Ovary (tissue), 10 donors: ENCODE data around the gene ZNF513. TPM values are rescaled to one million over a fixed set of nuclear protein-coding genes. Genes with fewer than 3 reads are reported as not detected.
A peak's percentile ranks its signal among the peaks of the same experiment; 100 is the strongest.

Source experiments
- DNase-seq, 5 donors: peaks; one replicate each; pipeline ENCODE4 v3.0.0-alpha.2; 2019 to 2020
- H3K27ac ChIP-seq, 2 donors: fragments of 200-600 bp; one replicate each; pipeline versions ENCODE4 v1.5.1 to v1.8.0; 2019 to 2022
- H3K27me3 ChIP-seq: fragments of 200-600 bp; one replicate; pipeline ENCODE4 v1.8.0; 2022
- H3K36me3 ChIP-seq: fragments of 200-600 bp; sonication (generic); one replicate; pipeline ENCODE4 v1.5.1; 2019
- H3K4me1 ChIP-seq: one replicate; pipeline ENCODE4 v1.8.1; 2013; ENCODE audit warnings: mild to moderate bottlenecking, moderate library complexity; ENCODE audit not compliant: insufficient read depth
- H3K4me3 ChIP-seq: fragments of 200-600 bp; sonication (generic); one replicate; pipeline ENCODE4 v1.5.1; 2017
- H3K9me3 ChIP-seq, 2 donors: fragments of 200-600 bp in 1 of 2; sonication (generic) in 1 of 2; one replicate each; pipeline versions ENCODE4 v1.5.1 to v1.8.1; 2013 to 2019; ENCODE audit warnings: mild to moderate bottlenecking in 1 of 2, moderate library complexity in 1 of 2
- EP300 ChIP-seq: sonication (generic); formaldehyde crosslinking; IDR thresholded peaks from one replicate; pipeline ENCODE4 v1.6.1; 2017; ENCODE audit warnings: antibody characterized with exemption
- POLR2A ChIP-seq: fragments of 450-650 bp; IDR thresholded peaks from one replicate; pipeline ENCODE4 v1.6.1; 2017; ENCODE audit warnings: antibody characterized with exemption, mild to moderate bottlenecking, moderate library complexity
- WGBS, 3 donors: extraction: QIAGEN DNeasy Blood & Tissue Kit in 1 of 3; methylation state at CpG; one replicate each; pipeline versions ENCODE4 v1.1.5 to v1.1.7; 2013 to 2017; 5-methylcytosine and 5-hydroxymethylcytosine counted together
- intact Hi-C, 4 donors: fragments of 100-400 bp; cut with DNase I; formaldehyde crosslinking; loops; one replicate each; pipeline versions ENCODE4 v1.11.0 to v1.15.1; 2022 to 2023
- long read RNA-seq, 3 donors: library from polyadenylated mRNA in 2 of 3; unstranded in 2 of 3; transcript quantifications; one replicate each; pipeline ENCODE4 v2.0.0 and lab custom pipeline, GENCODE V29; 2021 to 2026
- polyA plus RNA-seq, 2 donors: library from polyadenylated mRNA; stranded (reverse); fragments of 200-250 nt in 1 of 2; fragments of 350-450 nt in 1 of 2; fragmentation: Illumina TruSeq in 1 of 2; extraction: RNeasy Lipid Tissue Mini Kit (QIAGEN cat#74804) in 1 of 2; gene quantifications; one replicate each; pipeline ENCODE4 v1.2.3, GENCODE V29; 2013 to 2014
- total RNA-seq, 7 donors: library from RNA; depleted of rRNA in 2 of 7; stranded (reverse); fragments of >200 nt in 2 of 7; fragmentation: NEBNext Ultra II Directional in 3 of 7; extraction: Animal tissue kit (Norgen Biotek cat#: 25700) in 3 of 7; gene quantifications; one replicate each; pipeline versions ENCODE4 v1.1.0 to v1.2.4, GENCODE V29; 2016 to 2023
- TF ChIP-seq, protein P1 (sequence below), 3 donors: fragments of 450-650 bp in 2 of 3; fragments of 200-600 bp in 1 of 3; IDR thresholded peaks; one replicate each; pipeline versions ENCODE4 v1.5.1 to v1.8.0; 2016 to 2022; ENCODE audit warnings: antibody characterized with exemption in 3 of 3, mild to moderate bottlenecking in 1 of 3
- donor health status: DM: no; HTN: no; CAD: no; lungs with moderate emphysema.
- donor health status: DM: no; HTN: no; CAD: no.
- donor health status: Bipolar disorder and iron deficiency.
- donor health status: DM: yes; HTN: yes; CAD: no.
- donor health status: DM: no; HTN: no; CAD: no.
- donor health status: DM: yes; HTN: yes; CAD: no.

The ZNF513 gene, protein sequence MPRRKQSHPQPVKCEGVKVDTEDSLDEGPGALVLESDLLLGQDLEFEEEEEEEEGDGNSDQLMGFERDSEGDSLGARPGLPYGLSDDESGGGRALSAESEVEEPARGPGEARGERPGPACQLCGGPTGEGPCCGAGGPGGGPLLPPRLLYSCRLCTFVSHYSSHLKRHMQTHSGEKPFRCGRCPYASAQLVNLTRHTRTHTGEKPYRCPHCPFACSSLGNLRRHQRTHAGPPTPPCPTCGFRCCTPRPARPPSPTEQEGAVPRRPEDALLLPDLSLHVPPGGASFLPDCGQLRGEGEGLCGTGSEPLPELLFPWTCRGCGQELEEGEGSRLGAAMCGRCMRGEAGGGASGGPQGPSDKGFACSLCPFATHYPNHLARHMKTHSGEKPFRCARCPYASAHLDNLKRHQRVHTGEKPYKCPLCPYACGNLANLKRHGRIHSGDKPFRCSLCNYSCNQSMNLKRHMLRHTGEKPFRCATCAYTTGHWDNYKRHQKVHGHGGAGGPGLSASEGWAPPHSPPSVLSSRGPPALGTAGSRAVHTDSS
- total RNA-seq: 10 to 100 TPM in 6 of 7 donors, 1 to 10 TPM in 1; 4.8 to 24.1 (median 13.6) TPM
- 10 to 100 TPM in 1 of 2 donors, 1 to 10 TPM in 1; 3.4 to 11.0 TPM for polyA plus RNA-seq
- long read RNA-seq, donor 1, partial matches to known transcripts: 15 of 22 reads
- long read RNA-seq, donor 1, other reads (novel, unspliced or antisense): 7 of 22 reads
- long read RNA-seq, donor 2, transcript ZNF513-201 (4 exons, 2,139 nt): major isoform, 5 of 5 reads
- long read RNA-seq, donor 2, partial matches to known transcripts: 0 of 5 reads
- long read RNA-seq, donor 2, other reads (novel, unspliced or antisense): 0 of 5 reads
- long read RNA-seq, donor 3, transcript ZNF513-201 (4 exons, 2,139 nt): major isoform, 15 of 47 reads
- long read RNA-seq, donor 3, partial matches to known transcripts: 10 of 47 reads
- long read RNA-seq, donor 3, other reads (novel, unspliced or antisense): 19 of 47 reads

GRCh38 chr2:27380626-27381545, at the start of gene ZNF513:
Gene ZNF513, minus strand, starts transcription at chr2:27380734. Its CDS starts 208 bp downstream, at chr2:27380526.
- H3K27ac ChIP-seq: peak within 1 kb of the TSS; percentile 34 to 69
- H3K4me3 ChIP-seq: peak within 1 kb of the TSS; percentile 68
- WGBS, 3 donors: 8 to 12% (median 8%) methylated on average over 59 to 67 of the region's 67 CpGs
- H3K4me1 ChIP-seq: peaks cover 4% of the 10 kb centered on the region
- peak; percentile 95 to 97 (median 96) for DNase-seq
- no peaks in the 10 kb centered on the region for H3K9me3 ChIP-seq
- H3K36me3 ChIP-seq: no peaks in the 10 kb centered on the region
- H3K27me3 ChIP-seq: no peaks in the 10 kb centered on the region
- TF ChIP-seq, protein P1, sequence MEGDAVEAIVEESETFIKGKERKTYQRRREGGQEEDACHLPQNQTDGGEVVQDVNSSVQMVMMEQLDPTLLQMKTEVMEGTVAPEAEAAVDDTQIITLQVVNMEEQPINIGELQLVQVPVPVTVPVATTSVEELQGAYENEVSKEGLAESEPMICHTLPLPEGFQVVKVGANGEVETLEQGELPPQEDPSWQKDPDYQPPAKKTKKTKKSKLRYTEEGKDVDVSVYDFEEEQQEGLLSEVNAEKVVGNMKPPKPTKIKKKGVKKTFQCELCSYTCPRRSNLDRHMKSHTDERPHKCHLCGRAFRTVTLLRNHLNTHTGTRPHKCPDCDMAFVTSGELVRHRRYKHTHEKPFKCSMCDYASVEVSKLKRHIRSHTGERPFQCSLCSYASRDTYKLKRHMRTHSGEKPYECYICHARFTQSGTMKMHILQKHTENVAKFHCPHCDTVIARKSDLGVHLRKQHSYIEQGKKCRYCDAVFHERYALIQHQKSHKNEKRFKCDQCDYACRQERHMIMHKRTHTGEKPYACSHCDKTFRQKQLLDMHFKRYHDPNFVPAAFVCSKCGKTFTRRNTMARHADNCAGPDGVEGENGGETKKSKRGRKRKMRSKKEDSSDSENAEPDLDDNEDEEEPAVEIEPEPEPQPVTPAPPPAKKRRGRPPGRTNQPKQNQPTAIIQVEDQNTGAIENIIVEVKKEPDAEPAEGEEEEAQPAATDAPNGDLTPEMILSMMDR (IDR thresholded peaks at IDR 0.05): peak in 1 of 3 donors; percentile 4
- TF ChIP-seq POLR2A: peak; percentile 48
- no peak for TF ChIP-seq EP300
- intact Hi-C loops: no loop called here

DNA sequence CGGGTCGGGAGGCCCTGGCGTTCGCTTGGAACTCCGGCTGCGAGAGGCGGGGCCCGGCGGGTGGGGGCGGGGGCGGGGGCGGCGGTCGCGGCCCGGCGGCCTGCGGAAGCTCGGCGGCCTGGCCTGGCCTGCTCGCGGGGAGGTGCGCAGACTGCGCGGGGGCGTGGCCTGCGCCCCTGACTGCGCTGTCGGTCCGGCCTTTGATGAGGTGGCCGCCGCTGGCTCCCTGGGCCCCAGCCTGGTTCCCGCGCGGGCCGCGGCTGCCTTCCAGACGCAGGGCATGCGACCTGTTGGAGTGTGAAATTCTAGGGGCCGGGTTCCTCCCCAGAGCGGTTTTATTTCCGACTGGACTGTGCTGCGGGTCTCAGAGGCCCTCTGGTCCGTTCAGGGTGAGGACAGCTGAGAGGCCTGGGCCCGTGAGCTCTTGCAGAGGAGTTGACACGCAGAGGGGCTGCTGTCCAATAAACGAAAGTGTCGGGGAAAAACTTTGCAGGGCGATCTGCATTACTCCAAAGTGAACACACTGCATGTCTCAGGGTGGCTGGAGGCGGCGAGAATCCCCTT, 48.5 kb upstream of the ZNF513 start:
- DNase-seq: peak; percentile 78 to 87 (median 80)
- WGBS, 3 donors: 0 to 1% (median 1%) methylated on average over 22 to 51 of the region's 51 CpGs
- H3K4me1 ChIP-seq: peaks cover 8% of the 10 kb centered on the region
- no peaks in the 10 kb centered on the region for H3K27me3 ChIP-seq
- H3K27ac ChIP-seq: peak overlapping the region; percentile 93 to 97
- H3K9me3 ChIP-seq: no peaks in the 10 kb centered on the region
- H3K36me3 ChIP-seq: no peaks in the 10 kb centered on the region
- peak overlapping the region; percentile 98 for H3K4me3 ChIP-seq
- TF ChIP-seq, protein P1 (IDR thresholded peaks at IDR 0.05): no peak
- no peak for TF ChIP-seq POLR2A
- intact Hi-C loops: loop anchor here in 1 of 4 donors (10.0 kb wide), 1 partner anchor 54 kb away; the partner anchor contains the start of genes EIF2B4 and SNX17

GRCh38 chr2:27428213-27428977, 47.9 kb upstream of the ZNF513 start, which contains the start of gene NRBP1:
Gene NRBP1, plus strand, starts transcription at chr2:27428631. Its CDS starts 4,643 bp downstream, at chr2:27433274.
- Histone ChIP-seq H3K4me1 (peaks cover 8% of the 10 kb centered on the region), H3K36me3 (no peaks in the 10 kb centered on the region)
- intact Hi-C loops: loop anchor here in 1 of 4 donors (10.0 kb wide), 1 partner anchor 54 kb away; the partner anchor contains the start of genes EIF2B4 and SNX17

More at GRCh38 chr2:27428213-27428977, 47.9 kb upstream of the ZNF513 start, which contains the start of gene NRBP1:
- WGBS, 3 donors: 0 to 1% (median 0%) methylated on average over 68 to 75 of the region's 75 CpGs
- no peaks in the 10 kb centered on the region for H3K27me3 ChIP-seq
- DNase-seq: peak; percentile 90 to 97 (median 93)
- H3K4me3 ChIP-seq: peak within 1 kb of the TSS; percentile 98
- no peak for TF ChIP-seq EP300
- TF ChIP-seq, protein P1 (IDR thresholded peaks at IDR 0.05): peak in 1 of 3 donors; percentile 6
- peak; percentile 90 for TF ChIP-seq POLR2A
- H3K27ac ChIP-seq: peak within 1 kb of the TSS; percentile 93 to 97
- no peaks in the 10 kb centered on the region for H3K9me3 ChIP-seq
